Epidermal melanocyte (primary cell): ENCODE results near the gene FN1.

Experiments used
- DNase-seq: peaks from one replicate; pipeline ENCODE4 v3.0.0; 2011; ENCODE audit warnings: low spot score; ENCODE audit not compliant: insufficient read length

FN1 gene

DNA sequence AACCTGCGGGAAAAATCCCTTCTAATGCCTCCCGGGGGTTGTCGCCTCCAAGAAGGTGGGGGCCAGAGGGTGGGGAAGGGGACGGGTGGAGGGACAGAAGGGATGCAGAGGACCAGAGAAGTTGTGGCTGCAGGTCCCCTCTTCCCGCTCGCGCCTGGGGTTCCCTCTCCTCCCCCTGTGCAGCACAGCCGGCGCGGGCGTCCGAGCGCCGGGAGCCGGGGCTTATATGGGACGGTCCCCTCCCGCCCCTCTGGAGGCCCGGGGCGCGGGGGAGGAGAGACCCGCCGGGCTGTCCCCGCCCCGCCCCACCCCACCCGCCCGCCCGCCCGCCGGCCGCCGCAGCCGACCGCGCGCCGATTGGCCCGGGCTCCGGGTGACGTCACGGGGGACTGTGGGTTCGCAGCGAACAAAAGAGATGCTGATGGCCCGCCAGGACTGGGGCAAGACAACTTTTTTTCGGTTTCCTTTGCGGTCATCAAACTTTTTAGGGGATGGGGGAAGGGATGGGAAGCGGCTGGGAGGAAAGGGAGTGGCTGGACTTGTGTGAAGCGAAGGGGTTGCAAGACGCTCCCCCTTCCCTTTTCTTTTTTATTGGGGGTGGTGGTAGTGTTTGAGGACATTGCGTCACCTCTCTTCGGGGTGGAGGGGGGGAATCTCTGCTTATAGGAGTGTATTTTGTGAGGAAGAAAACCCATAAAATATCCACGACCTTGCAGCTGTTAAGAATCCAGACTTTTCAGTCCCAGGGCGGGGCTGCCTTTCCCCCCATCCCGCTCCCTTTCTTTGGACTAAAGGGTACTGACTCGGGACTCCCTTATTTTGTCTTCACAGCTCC lies at the start of gene FN1:
Gene FN1 (minus strand): TSS at position 199 of the 835 bp plus-strand sequence. CDS start 266 bp downstream, outside the sequence.
- peak; percentile 79 for DNase-seq

GRCh38 chr2:215485032-215485431 lies 49.2 kb upstream of the FN1 start:
- DNase-seq: no peak

- no peak for DNase-seq
These were observed 48.7 kb upstream of the FN1 start for GRCh38 chr2:215484570-215484969.

DNA sequence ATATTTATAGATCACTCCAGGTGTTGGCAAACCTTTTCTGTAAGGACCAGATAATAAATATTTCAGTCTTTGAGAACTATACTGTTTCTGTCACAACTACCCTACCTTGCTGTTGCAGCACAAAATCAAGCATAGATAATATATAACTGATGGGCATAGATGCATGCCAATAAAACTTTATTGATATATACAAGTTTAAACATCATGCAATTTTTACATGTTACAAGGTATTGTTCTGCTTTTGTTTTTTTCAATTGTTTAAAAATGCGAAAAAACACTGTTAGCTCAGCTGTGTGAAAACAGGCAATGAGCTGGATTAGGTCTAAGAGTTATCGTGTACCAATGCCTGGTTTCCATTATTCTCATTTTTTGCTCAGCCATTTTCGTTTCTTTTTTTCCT lies 47.6 kb upstream of the FN1 start:
- no peak for DNase-seq

DNA sequence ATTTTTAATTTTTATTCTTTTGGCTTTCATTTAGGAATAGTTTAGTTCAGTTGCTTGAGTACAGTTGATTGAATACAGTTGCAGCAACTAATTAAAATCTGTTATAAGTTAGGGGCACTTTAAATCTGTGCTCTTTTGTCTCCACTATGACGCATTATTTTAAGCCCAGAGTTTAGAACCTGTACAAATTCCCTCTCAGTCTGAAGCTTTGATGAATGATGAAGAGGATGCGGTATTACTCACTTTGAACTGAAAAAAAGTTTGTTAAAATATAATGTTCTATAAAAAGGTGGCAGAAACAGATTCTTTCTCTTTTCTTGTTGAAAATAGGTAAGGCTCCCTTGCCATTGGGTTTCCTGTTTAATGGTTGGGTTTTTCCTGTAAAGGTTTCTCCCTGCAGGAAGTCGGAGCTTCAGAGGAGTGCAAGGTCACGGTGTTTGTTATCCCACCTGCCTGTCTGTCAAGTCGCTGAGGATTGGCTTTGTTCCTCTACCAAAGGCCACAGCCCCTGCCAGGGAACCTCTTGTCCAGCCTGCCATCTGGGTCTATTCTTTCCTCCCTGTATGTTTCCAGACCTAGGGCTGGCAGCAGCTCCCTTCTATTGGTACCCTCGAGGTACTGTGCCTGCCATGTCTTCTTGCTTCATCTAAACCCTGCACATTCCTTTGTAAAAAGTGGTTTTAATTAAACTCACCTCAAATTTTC lies 43.8 kb upstream of the FN1 start:
- DNase-seq: no peak

DNA sequence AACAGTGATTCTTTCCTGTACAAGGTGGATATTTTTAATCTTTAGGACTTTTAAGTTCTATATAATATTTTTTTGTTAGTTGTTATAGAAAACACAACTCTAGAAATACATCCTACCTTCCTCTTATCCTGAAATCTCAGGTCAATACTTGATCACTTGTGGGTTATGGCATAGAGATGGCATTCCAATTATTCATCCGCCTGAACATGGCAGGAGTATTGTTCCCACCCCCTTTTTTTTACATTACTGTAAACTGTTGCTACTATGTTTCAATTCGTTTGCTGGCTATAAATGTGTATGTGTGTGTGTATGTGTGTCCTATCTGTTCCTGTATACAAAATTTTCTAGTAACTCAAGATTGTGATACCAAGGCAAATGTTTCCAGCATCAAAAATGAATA lies 43.3 kb upstream of the FN1 start:
- DNase-seq: no peak

DNA sequence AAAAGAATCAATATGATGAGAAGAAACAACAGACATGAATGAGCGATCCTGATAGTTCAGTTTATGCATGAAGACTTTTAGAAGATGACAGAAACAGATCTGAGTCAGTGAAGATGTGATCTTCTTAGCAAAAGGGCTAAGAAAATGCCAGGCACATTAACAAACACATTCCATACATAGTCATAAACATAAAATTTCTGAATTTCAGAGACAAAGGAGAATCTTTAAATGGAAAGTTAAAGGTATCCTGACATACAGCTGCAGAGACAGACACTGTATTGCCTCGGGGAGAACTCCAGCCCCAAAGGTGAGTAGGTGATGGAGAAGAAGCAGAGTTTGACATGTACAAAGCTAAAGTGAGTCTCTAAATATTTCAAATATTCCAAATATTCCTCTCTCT lies 40.6 kb upstream of the FN1 start:
- no peak for DNase-seq

DNA sequence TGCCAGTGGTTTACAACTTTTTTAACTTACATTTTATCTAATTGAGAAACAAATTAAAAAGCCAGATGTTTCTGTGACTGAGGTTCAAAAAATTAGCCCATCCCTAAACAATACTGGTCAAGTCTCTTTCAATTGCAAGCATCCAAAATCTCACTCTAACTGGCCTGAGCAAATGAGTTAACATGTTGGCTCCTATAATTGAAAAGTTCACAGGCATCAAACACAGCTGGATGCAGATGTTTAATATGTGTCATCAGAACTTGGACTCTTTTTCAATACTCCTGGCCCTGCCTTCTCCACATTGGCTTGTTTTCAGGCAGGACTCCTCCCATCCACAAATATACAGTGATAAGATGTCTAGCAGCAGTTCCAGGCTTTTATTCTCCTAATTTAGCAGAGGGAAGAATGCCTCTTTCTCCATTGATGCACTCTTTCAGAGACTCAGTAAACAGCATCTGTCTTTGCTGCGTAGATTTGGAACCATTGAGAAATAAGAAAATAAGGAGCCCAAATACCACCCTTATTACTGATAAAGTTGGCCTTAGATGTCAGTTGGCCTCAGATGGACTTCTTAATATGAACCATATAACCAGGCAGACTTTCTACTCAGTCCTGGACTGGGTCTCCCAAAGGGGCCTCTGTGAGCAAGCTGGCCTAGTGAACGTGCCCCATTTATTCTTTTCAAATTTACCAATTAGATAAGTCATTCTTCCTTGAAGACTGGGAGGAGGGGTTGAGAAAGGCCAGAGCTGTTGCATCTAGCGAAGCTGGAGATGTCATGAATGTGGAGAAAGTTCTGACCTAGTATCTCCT lies 30.4 kb upstream of the FN1 start:
- DNase-seq: no peak

GRCh38 chr2:215465256-215465655 lies 29.4 kb upstream of the FN1 start:
- DNase-seq: peak; percentile 28

GRCh38 chr2:215461836-215462532 lies 26.1 kb upstream of the FN1 start:
- no peak for DNase-seq

GRCh38 chr2:215460682-215461382 lies 25.0 kb upstream of the FN1 start:
- no peak for DNase-seq

DNA sequence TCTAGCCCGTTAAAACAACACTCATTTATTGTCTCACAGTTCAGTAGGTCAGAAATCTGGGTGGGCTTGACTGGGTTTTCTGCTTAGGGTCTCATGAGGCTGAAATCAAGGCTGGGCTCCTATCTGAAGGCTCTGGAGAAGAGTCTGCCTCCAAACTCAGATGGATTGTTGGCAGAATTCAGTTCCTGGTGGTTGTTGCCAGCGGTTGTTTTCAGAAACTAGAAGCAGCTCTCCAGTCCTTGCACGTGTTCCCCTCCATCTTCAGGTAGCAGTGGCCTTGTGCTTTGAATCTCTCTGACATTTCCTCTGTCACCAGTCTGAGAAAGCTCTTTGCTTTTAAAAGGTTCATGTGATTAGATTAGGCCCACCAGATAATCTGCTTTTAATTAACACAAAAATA lies 20.1 kb upstream of the FN1 start:
- no peak for DNase-seq

GRCh38 chr2:215454519-215455246 lies 18.8 kb upstream of the FN1 start:
- no peak for DNase-seq

GRCh38 chr2:215452725-215453124 lies 16.9 kb upstream of the FN1 start:
- no peak for DNase-seq

GRCh38 chr2:215451012-215451756 lies 15.3 kb upstream of the FN1 start:
- DNase-seq: no peak

- DNase-seq: no peak
These were observed 14.5 kb upstream of the FN1 start for GRCh38 chr2:215450188-215451011.

- DNase-seq: no peak
These were observed 11.8 kb upstream of the FN1 start for GRCh38 chr2:215447673-215448081.

DNA sequence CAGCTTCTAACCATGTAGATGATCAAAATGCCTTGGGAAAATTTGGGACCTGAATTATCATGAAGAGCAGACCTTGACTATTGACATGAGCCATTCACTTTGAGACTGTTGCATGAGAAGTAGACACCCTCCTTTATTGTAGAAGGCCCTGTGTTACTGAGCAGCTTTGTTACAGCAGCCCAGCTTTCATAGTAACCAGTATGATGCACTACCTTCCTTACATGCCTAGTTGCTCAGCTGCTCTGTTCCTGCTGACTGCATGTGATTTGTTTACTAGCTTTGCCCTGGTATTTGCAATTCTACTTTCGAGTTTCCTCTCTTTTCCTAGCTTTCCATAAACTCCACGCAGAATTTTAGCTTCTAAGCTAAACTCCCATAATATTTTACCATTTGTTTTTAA lies 11.2 kb upstream of the FN1 start:
- DNase-seq: no peak
